Brain microvascular endothelial cell (primary cell): ENCODE data around the gene COL7A1.

ENCODE experiments used
- DNase-seq: peaks from one replicate; pipeline ENCODE4 v3.0.0-alpha.2; 2020
- H3K27ac ChIP-seq: fragments of 250-450 bp; sonication (Bioruptor Pico); 2 replicates; pipeline ENCODE4 v1.5.1; 2020; ENCODE audit warnings: mild to moderate bottlenecking, moderate library complexity
- H3K27me3 ChIP-seq: fragments of 250-450 bp; sonication (Bioruptor Pico); replicated peaks from 2 replicates; pipeline ENCODE4 v1.5.1; 2020; ENCODE audit warnings: mild to moderate bottlenecking
- H3K36me3 ChIP-seq: fragments of 250-450 bp; sonication (Bioruptor Pico); replicated peaks from 2 replicates; pipeline ENCODE4 v1.5.1; 2020; ENCODE audit warnings: mild to moderate bottlenecking
- H3K4me3 ChIP-seq: 2 replicates; pipeline ENCODE4 v1.5.1; 2011; ENCODE audit warnings: low read depth, mild to moderate bottlenecking, control low read depth, low read length, moderate library complexity
- in situ Hi-C: cut with HindIII; loops from 2 replicates; pipeline ENCODE4 v1.10.0; 2017; ENCODE audit warnings: low sequenced_read_pairs, low pct_ligation_motif_present
- TF ChIP-seq, protein P1 (sequence below): IDR thresholded peaks from 2 replicates; pipeline ENCODE4 v1.5.1; 2011; ENCODE audit warnings: low read depth, mild to moderate bottlenecking, moderate library complexity, low read length, control low read depth, inconsistent platforms; ENCODE audit errors: missing control alignments

COL7A1 gene

DNA sequence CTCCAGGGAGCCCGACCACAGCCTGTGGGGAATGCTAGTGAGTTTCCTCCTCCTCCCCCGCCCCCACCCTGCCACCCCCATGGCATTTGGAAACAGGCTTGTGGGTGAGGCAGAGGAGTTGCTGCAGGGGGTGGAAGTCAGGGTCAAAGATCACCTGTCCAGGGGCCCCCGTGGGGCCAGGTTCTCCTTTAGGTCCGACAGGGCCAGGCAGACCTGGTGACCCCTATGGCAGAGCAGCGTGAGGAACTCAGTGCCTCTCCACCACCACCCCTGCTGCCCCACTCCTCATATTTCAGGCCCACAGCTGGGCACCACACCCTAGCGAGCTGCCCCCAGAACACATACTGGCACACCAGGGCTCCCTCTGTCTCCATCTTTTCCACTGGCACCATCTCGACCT lies 22.6 kb downstream of the COL7A1 start:
- TF ChIP-seq, protein P1, sequence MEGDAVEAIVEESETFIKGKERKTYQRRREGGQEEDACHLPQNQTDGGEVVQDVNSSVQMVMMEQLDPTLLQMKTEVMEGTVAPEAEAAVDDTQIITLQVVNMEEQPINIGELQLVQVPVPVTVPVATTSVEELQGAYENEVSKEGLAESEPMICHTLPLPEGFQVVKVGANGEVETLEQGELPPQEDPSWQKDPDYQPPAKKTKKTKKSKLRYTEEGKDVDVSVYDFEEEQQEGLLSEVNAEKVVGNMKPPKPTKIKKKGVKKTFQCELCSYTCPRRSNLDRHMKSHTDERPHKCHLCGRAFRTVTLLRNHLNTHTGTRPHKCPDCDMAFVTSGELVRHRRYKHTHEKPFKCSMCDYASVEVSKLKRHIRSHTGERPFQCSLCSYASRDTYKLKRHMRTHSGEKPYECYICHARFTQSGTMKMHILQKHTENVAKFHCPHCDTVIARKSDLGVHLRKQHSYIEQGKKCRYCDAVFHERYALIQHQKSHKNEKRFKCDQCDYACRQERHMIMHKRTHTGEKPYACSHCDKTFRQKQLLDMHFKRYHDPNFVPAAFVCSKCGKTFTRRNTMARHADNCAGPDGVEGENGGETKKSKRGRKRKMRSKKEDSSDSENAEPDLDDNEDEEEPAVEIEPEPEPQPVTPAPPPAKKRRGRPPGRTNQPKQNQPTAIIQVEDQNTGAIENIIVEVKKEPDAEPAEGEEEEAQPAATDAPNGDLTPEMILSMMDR = no peak
- peaks cover 8% of the 10 kb centered on the region for H3K36me3 ChIP-seq
- in situ Hi-C loops = no loop called here
- no peak overlapping the region for H3K4me3 ChIP-seq
- H3K27ac ChIP-seq = no peak overlapping the region
- H3K27me3 ChIP-seq = no peaks in the 10 kb centered on the region
- DNase-seq = no peak

DNA sequence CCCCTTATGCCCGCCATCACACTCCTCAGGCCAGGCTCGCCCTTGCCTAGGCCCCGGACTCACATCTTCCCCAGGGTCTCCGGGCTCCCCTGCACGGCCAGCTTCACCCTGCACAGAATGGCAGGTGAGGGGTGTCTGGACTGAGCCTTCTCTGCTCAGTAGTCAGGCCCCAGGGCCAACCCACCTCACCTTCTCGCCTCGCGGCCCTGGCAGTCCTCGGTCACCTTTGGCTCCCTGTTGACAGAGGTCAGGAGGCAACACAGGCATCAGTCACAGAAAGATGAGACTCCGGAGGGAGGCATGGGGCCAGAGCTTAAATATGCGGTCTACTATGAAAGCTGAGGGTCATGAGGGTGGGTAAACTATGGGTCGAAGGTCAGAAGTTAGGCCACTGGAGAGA lies 23.2 kb downstream of the COL7A1 start:
- Histone ChIP-seq H3K27me3 (no peaks in the 10 kb centered on the region), H3K4me3 (no peak overlapping the region), H3K36me3 (peaks cover 2% of the 10 kb centered on the region), H3K27ac (no peak overlapping the region)
- TF ChIP-seq, protein P1 = no peak
- DNase-seq = no peak
- in situ Hi-C loops = no loop called here

DNA sequence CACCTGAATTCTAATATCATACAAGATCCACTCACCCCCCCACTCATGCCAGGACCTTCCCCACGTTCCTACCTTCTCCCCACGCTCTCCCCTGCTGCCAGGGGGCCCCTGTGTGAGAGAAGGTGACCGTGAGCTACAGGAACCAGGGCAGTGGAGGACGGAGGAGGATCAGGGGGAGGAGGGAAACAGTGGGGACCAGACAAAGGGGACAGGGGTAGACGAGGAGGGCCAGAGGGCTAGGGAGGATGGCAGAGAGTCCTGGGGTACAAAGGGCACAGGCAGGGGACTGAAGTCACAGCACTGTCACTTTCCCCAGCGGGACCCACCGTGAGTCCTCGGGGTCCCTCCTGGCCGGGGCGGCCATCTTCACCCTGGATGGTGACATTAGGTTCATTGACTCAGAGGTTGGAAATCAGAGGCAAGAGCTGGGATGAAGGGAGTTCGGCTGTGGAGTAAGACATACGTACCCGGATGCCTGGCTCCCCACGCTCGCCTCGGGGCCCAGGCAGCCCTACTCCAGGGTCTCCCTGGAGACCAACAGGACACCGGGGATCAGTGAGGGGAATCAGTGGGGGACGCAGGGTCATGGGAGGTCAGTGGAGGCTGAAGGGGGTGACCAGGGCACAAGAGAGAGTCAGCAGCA lies 25.2 kb downstream of the COL7A1 start:
- no peak overlapping the region for H3K27ac ChIP-seq
- DNase-seq = no peak
- H3K27me3 ChIP-seq = no peaks in the 10 kb centered on the region
- H3K36me3 ChIP-seq = peaks cover 2% of the 10 kb centered on the region
- no peak overlapping the region for H3K4me3 ChIP-seq
- TF ChIP-seq, protein P1 = no peak
- in situ Hi-C loops = no loop called here

DNA sequence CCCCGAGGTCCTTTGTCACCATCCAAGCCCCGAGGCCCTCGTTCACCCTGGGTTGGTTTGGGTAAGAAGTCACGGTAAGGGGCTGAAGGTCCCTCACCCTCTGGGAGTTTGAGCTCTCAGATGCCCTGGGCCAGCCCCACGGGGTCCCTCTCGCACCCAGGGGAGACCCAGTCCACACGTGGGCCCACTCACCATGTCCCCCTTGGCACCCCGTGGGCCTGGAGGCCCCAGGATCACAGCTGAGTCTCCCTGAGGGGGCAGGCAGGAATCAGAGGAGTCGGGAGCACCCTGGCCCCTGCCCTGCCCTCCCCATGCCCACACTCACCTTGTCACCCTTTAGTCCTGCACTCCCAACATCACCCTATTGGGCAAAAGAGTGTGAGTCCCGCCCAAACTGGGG lies 25.7 kb downstream of the COL7A1 start:
- peaks cover 2% of the 10 kb centered on the region for H3K36me3 ChIP-seq
- no peak for DNase-seq
- H3K27ac ChIP-seq = no peak overlapping the region
- H3K27me3 ChIP-seq = no peaks in the 10 kb centered on the region
- in situ Hi-C loops = no loop called here
- no peak overlapping the region for H3K4me3 ChIP-seq
- TF ChIP-seq, protein P1 = no peak

DNA sequence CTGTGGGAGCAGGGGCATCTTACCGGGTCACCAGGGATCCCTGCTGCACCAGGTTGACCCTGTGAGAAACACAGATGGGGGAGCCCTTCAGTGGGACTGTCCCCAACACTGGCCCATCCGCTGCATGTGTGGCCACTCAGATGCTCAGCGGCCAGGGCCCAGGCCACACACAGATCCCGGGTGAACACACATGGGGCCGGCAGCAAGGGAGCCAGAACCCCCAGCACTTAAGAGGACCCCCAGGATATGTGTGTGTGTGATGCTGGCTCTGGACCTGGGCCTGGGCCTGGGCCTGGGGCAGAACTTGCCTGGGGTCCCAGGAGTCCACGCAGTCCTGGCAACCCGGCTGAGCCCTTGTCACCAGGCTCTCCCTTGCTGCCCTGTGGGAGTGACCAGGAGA lies 26.7 kb downstream of the COL7A1 start:
- Histone ChIP-seq H3K36me3 (peaks cover 2% of the 10 kb centered on the region), H3K27me3 (no peaks in the 10 kb centered on the region), H3K4me3 (no peak overlapping the region), H3K27ac (no peak overlapping the region)
- TF ChIP-seq, protein P1 = no peak
- no peak for DNase-seq
- in situ Hi-C loops = no loop called here

DNA sequence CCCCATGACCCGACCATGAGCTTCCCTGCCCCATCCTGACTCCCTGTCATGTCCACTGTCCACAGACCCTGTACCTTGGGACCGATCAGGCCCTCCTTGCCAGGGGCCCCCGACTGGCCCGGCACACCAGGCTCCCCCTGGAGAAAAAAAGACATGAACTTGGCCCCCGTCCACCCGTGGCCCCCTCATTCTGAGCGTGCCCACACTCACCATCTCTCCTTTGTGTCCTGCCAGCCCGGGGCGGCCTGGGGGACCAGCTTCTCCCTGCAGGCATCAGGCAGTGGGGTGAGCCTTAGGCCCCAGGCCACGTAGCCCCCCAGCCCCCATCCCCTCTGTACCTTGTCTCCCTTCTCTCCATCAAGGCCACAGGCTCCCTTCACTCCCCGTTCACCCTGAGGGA lies 27.6 kb downstream of the COL7A1 start:
- no peak for DNase-seq
- TF ChIP-seq, protein P1 = no peak
- Histone ChIP-seq H3K4me3 (no peak overlapping the region), H3K36me3 (peaks cover 2% of the 10 kb centered on the region), H3K27ac (no peak overlapping the region), H3K27me3 (no peaks in the 10 kb centered on the region)
- in situ Hi-C loops = no loop called here
